HUES64 (cell line): ENCODE measurements around the gene FGF23. TPM values are rescaled to one million over a fixed set of nuclear protein-coding genes. Genes with fewer than 3 reads are reported as not detected.

Experiments
- H3K27ac ChIP-seq: 2 replicates; pipeline ENCODE4 v1.7.0; 2013; ENCODE audit warnings: low read depth, low read length, inconsistent platforms
- H3K27me3 ChIP-seq: 2 replicates; pipeline ENCODE4 v1.6.1; 2013; ENCODE audit warnings: mild to moderate bottlenecking, low read length; ENCODE audit not compliant: insufficient read depth
- H3K36me3 ChIP-seq: 2 replicates; pipeline ENCODE4 v1.6.1; 2013; ENCODE audit warnings: mild to moderate bottlenecking, low read length; ENCODE audit not compliant: insufficient read depth
- H3K4me1 ChIP-seq: 2 replicates; pipeline ENCODE4 v1.6.1; 2013; ENCODE audit warnings: mild to moderate bottlenecking, low read length, moderate library complexity; ENCODE audit not compliant: insufficient read depth
- H3K4me3 ChIP-seq: 2 replicates; pipeline ENCODE4 v1.5.1; 2013; ENCODE audit warnings: mild to moderate bottlenecking, low read length, moderate library complexity
- H3K9ac ChIP-seq: 2 replicates; pipeline ENCODE4 v1.6.1; 2013; ENCODE audit warnings: mild to moderate bottlenecking, low read depth, low read length
- H3K9me3 ChIP-seq: 2 replicates; pipeline ENCODE4 v1.6.1; 2013; ENCODE audit warnings: low read depth, low read length; ENCODE audit not compliant: insufficient read depth
- WGBS: fragments of 150-250, 120-280 bp; methylation state at CpG from one replicate; pipeline ENCODE4 v1.1.7; 2013; ENCODE audit warnings: missing lambda C conversion rate; 5-methylcytosine and 5-hydroxymethylcytosine counted together
- polyA plus RNA-seq, 2 experiments: library from polyadenylated mRNA; stranded (reverse); fragments of 50-300 nt; gene quantifications; one replicate each; pipeline ENCODE4 v1.2.3, GENCODE V29; 2013

The FGF23 gene
- 0.10 TPM for polyA plus RNA-seq (2013, experiment 1 of 2)
- 0.70 TPM for polyA plus RNA-seq (2013, experiment 2 of 2)

DNA sequence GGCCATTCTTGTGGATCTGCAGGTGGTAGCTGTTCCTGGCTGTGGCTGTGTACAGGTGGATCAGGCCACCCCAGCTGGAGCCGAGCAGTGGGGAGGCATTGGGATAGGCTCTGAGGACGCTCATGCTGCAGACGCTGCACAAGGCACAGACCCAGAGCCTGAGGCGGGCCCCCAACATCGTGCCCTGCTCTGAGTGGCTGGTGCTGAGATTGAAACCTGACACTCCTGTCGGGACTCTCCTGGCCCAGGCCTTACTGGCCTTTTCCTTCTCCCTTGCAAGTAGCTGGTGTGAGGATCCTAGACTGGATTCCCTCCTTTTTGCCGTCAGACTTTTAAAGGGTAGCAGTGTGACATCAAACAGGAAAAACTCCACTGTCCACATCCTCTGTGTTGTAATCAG is at the start of gene FGF23:
FGF23 (minus strand) TSS at position 308 of the 400 bp plus-strand sequence; CDS start at position 178, 130 bp downstream.
- Histone ChIP-seq H3K27ac (no peak within 1 kb of the TSS), H3K27me3 (no peaks in the 10 kb centered on the region), H3K9ac (no peak within 1 kb of the TSS), H3K9me3 (no peaks in the 10 kb centered on the region), H3K4me1 (peaks cover 4% of the 10 kb centered on the region; the same call in 1 of the 2 replicates), H3K4me3 (peak within 1 kb of the TSS; percentile 37), H3K36me3 (no peaks in the 10 kb centered on the region)
- WGBS, result 29% methylated on average over 7 of the region's 7 CpGs

- H3K4me1 ChIP-seq, result no peaks in the 10 kb centered on the region
- no peak overlapping the region for H3K9ac ChIP-seq
- WGBS, result 88% methylated on average over 6 of the region's 6 CpGs
Observed at GRCh38 chr12:4424422-4424821, 44.9 kb upstream of the FGF23 start.

DNA sequence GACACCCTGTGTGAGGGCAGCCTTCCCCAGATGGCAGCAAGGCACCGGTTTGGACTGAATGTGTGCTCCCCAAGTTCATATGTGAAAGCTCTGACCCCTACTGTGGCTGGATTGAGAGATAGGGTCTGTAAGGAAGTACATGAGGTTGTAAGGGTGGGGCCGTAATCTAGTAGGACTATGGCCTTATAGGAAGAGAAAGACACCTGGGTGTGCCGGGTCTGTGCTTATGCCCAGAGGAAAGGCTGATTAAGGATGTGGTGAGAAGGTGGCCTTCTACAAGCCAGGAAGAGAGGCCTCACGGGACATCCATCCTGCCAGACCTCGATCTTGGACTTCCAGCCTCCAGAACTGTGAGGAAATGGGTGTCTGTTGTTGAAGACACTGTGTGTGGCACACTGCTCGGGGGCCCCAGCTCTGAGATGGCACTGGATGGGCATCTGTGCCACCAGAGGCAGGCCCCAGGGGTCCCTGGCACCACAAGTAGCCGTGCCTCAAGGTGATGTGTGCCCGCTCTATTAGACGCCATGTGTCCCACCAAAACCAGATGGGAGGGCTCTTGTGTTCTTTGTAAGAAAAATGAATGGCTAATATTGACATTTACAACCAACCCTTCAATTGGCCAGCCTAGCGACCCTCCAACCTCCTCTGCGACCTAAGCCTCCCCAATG is 44.1 kb upstream of the FGF23 start:
- H3K36me3 ChIP-seq, result no peaks in the 10 kb centered on the region
- H3K9ac ChIP-seq, result no peak overlapping the region
- no peak overlapping the region for H3K27ac ChIP-seq
- WGBS, result 95% methylated on average over 11 of the region's 11 CpGs
- no peak overlapping the region for H3K4me3 ChIP-seq
- H3K27me3 ChIP-seq, result no peaks in the 10 kb centered on the region
- H3K9me3 ChIP-seq, result no peaks in the 10 kb centered on the region
- H3K4me1 ChIP-seq, result no peaks in the 10 kb centered on the region

More at GRCh38 chr12:4424422-4424821, 44.9 kb upstream of the FGF23 start:
- Histone ChIP-seq H3K27me3 (no peaks in the 10 kb centered on the region), H3K4me3 (no peak overlapping the region), H3K27ac (no peak overlapping the region), H3K36me3 (no peaks in the 10 kb centered on the region), H3K9me3 (no peaks in the 10 kb centered on the region)

DNA sequence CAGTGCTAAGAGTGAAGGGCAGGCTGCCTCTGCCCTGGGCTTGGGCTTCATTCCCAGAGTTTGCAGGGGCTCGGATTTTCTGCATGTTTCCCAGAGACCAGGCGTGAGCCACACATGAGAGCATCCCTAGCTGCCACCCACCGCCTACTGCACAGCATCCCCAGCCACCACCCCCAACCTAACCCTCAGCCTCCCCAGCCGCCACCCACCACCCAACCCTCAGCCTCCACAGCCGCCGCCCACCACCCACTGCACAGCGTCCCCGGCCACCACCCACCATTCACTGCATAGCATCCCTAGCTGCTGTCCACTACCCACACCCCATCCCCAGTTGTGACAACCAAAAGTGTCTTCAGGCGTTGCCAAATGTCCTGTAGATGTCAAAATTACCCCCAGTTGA is 43.5 kb upstream of the FGF23 start:
- Histone ChIP-seq H3K27me3 (no peaks in the 10 kb centered on the region), H3K27ac (no peak overlapping the region), H3K4me1 (0 out of 2 replicates have a peak, but pooled peaks cover under 1% of the 10 kb centered on the region), H3K4me3 (no peak overlapping the region), H3K9ac (no peak overlapping the region), H3K36me3 (no peaks in the 10 kb centered on the region), H3K9me3 (no peaks in the 10 kb centered on the region)
- 91% methylated on average over 9 of the region's 9 CpGs for WGBS

DNA sequence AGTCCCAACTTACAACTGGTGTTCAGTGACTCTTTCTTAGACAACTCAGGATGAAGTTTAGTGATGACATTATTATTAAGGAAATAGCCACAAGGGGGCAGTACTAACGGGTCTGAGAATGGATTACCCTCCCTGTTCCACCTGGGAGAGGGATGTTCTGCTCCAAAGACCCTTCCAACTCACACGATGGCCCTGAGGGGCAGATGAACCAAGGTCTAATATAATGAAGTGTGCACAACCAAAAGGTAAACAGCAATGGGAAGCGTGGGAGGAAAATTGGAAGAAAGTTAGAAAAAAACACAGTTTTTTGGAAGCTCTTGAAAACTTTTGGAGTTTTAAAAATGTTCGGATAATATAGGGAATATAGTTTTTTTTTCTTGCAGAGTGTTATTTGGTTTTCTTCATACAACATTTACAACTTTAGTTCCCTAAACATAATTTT is 42.1 kb upstream of the FGF23 start:
- H3K9ac ChIP-seq, result no peak overlapping the region
- H3K4me3 ChIP-seq, result no peak overlapping the region
- no peaks in the 10 kb centered on the region for H3K9me3 ChIP-seq
- no peaks in the 10 kb centered on the region for H3K27me3 ChIP-seq
- H3K27ac ChIP-seq, result no peak overlapping the region
- WGBS, result 38% methylated on average over 4 of the region's 4 CpGs
- H3K4me1 ChIP-seq, result 0 out of 2 replicates have a peak, but pooled peaks cover 8% of the 10 kb centered on the region
- no peaks in the 10 kb centered on the region for H3K36me3 ChIP-seq

DNA sequence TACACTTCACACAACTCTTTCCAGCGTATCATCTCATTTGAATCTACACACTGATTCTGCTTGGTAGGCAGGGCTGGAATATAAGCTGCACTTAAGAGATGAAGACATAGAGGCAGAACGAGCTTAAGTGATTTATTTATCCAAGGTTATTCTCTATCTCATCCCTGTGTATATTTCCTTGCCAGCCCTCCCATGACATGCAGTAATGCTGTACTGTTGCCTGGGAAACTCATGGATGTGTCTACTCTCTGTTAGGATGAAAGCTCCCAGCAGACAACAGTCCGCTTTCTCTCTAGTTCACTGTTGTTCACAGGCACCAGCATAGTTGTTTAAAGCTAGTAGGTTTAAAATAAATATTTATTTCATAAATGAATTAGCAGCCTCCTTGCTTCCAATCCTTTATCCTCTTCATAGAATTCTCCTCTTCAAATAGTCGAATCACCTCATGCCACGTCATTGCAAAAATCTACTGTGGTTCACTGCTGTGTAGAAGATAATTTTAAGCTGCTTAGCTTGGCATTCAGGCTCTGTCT is 40.7 kb upstream of the FGF23 start:
- Histone ChIP-seq H3K27me3 (no peaks in the 10 kb centered on the region), H3K9me3 (no peaks in the 10 kb centered on the region), H3K27ac (no peak overlapping the region), H3K4me1 (0 out of 2 replicates have a peak, but pooled peaks cover 8% of the 10 kb centered on the region), H3K4me3 (no peak overlapping the region), H3K9ac (no peak overlapping the region), H3K36me3 (no peaks in the 10 kb centered on the region)
- 94% methylated on average over 5 of the region's 5 CpGs for WGBS

DNA sequence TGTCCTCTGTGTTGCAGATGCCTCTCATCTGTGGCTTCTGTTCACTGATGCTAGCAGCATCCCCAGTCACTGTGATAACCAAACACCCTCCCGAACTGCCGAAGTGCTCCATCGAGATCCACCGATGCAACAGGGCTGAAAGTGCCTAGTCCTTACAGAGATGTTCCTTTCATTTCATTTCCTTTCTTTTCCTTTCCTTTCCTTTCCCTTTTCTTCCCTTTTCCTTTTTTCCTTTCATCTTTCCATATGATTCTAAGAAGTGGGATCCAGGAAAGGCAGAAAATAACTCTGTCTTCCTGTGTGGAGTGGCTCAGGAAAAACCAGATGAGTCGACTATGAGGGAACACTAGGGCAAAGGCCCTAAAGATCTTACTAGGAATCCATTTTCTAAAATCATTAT is 39.4 kb upstream of the FGF23 start:
- H3K27ac ChIP-seq, result no peak overlapping the region
- no peak overlapping the region for H3K4me3 ChIP-seq
- H3K4me1 ChIP-seq, result 0 out of 2 replicates have a peak, but pooled peaks cover 12% of the 10 kb centered on the region
- H3K9me3 ChIP-seq, result no peaks in the 10 kb centered on the region
- H3K27me3 ChIP-seq, result no peaks in the 10 kb centered on the region
- 93% methylated on average over 5 of the region's 5 CpGs for WGBS
- H3K9ac ChIP-seq, result no peak overlapping the region
- no peaks in the 10 kb centered on the region for H3K36me3 ChIP-seq

DNA sequence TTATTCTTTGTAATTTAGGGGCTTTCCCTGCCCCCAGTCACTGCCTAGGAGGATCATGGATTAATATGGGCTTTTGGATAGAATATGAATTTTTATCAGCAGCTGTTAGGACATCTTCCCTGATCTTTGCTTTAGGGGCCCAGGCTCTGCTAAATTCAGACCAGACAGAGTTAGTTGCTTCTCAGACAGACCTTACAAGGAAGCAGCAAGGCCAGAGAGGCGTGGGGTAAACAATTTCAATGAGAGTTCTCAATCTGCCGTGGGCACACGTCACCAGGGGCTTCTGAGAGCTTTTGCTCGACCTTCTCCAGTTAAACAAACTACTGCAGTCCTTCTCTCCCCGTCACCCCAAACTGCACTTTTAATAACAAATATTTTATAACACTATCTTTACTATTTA is 38.4 kb upstream of the FGF23 start:
- 82% methylated on average over 5 of the region's 5 CpGs for WGBS
- H3K4me1 ChIP-seq, result 0 out of 2 replicates have a peak, but pooled peaks cover 12% of the 10 kb centered on the region
- H3K4me3 ChIP-seq, result no peak overlapping the region
- no peak overlapping the region for H3K27ac ChIP-seq
- H3K36me3 ChIP-seq, result no peaks in the 10 kb centered on the region
- no peak overlapping the region for H3K9ac ChIP-seq
- H3K9me3 ChIP-seq, result no peaks in the 10 kb centered on the region
- no peaks in the 10 kb centered on the region for H3K27me3 ChIP-seq

DNA sequence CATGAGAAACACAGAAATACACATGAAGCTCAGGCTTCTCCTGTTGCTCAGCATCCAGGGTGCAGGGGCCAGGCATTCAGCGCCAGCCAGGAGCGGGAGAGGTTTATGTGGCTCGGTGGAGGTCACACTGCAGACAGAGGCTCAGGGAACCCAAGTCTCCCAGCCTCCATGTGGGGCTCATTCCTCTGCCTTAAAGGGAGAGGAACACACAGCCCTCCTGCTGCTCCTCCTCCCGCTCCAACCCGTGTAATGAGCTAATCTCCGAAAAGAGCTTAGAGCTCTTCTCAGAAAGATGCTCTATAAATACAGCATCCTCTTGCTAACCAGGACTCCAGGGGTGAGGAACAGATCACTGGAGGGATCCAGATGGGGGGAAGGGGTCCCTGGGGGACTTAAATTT is 37.9 kb upstream of the FGF23 start:
- H3K9me3 ChIP-seq, result no peaks in the 10 kb centered on the region
- no peak overlapping the region for H3K27ac ChIP-seq
- no peak overlapping the region for H3K9ac ChIP-seq
- 49% methylated on average over 6 of the region's 6 CpGs for WGBS
- no peaks in the 10 kb centered on the region for H3K27me3 ChIP-seq
- no peaks in the 10 kb centered on the region for H3K36me3 ChIP-seq
- no peak overlapping the region for H3K4me3 ChIP-seq
- H3K4me1 ChIP-seq, result 0 out of 2 replicates have a peak, but pooled peaks cover 12% of the 10 kb centered on the region

DNA sequence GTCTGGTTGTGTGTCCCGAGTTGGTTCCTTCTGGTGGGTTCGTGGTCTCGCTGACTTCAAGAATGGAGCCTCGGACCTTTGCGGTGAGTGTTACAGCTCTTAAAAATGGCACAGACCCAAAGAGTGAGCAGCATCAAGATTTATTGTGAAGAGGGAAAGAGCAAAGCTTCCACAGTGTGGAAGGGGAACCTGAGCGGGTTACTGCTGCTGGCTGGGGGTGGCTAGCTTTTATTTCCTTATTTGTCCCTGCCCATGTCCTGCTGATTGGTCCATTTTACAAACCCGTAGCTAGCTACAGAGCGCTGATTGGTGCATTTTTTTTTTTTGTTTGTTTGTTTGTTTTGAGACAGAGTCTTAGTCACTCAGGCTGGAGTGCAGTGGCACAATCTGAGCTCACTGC is 36.8 kb upstream of the FGF23 start:
- Histone ChIP-seq H3K36me3 (no peaks in the 10 kb centered on the region), H3K27ac (no peak overlapping the region), H3K4me1 (0 out of 2 replicates have a peak, but pooled peaks cover 12% of the 10 kb centered on the region), H3K9ac (no peak overlapping the region), H3K27me3 (no peaks in the 10 kb centered on the region), H3K4me3 (no peak overlapping the region), H3K9me3 (no peaks in the 10 kb centered on the region)
- 98% methylated on average over 8 of the region's 8 CpGs for WGBS

DNA sequence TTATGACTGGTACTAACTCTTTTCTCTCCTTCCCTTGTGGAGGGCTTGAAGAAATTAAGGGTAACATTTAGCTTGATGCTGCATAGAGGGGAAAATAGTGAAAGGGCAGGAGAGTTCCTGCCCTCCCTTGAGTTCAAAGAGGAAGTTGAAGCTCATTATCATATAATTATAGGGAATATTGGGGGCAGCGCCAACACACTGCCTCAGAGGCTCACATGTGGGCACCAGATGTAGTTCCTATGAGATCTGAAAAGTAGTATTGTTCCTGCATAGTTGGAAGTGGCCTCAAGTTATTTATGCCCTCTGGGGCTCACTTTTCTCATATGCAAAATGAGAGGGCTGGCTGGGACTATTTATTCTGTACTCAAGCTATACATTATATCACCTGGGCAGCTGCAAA is 33.0 kb upstream of the FGF23 start:
- H3K9me3 ChIP-seq, result no peaks in the 10 kb centered on the region
- 0 out of 2 replicates have a peak, but pooled peaks cover 6% of the 10 kb centered on the region for H3K4me1 ChIP-seq
- no peaks in the 10 kb centered on the region for H3K27me3 ChIP-seq
- 62% methylated on average over 1 of the region's 1 CpG for WGBS
- no peak overlapping the region for H3K9ac ChIP-seq
- H3K4me3 ChIP-seq, result no peak overlapping the region
- H3K36me3 ChIP-seq, result no peaks in the 10 kb centered on the region
- H3K27ac ChIP-seq, result no peak overlapping the region
